DMS153 treated with DMSO at 0.1 percent for 48 hours (cell line): ENCODE results near the gene TBC1D1.
"Not testable (repeated sequence)": the region's sequence is repeated elsewhere in the genome, so short reads cannot be mapped to it uniquely, and the experiment has no call there.

Source experiments
- DNase-seq: peaks from one replicate; lab custom pipeline; 2025; ENCODE audit not compliant: unreplicated experiment; lab: John Stamatoyannopoulos, UW

TBC1D1 gene

GRCh38 chr4:38009949-38010348 is 119.1 kb downstream of the TBC1D1 start:
- no peak for DNase-seq

DNA sequence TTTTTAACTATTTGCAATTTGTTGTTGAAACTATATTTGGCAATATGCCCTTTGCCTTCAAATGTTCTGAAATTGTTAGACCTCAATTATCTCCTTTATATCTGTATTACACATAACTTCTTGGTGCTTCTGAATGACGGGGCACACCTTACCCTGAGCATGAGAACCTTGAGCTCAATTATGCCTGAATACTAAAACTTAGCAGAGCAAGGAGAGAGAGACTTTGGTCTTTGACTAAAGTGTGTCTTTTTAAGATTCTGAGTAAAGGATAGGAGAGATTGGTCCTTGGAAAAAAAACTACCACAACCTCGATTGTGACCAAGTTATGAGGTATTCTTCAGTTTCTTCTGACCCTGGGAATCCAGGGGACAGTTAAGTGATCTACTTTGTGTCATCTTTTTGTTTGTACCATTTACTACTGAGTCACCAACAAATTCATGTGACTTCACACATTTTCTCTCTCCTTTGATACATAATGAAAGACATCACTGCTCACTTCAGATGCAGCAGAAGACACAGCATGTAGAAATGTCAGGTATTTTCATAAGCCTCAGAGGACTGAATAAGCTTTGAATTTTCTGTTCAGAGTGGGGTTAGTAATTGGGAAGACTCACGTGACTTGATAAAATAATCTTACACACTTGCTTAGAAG is 120.8 kb downstream of the TBC1D1 start:
- DNase-seq = no peak

- no peak for DNase-seq
Observed at GRCh38 chr4:38013461-38014366, 122.8 kb downstream of the TBC1D1 start.

GRCh38 chr4:38014421-38014852 is 123.6 kb downstream of the TBC1D1 start:
- no peak for DNase-seq

DNA sequence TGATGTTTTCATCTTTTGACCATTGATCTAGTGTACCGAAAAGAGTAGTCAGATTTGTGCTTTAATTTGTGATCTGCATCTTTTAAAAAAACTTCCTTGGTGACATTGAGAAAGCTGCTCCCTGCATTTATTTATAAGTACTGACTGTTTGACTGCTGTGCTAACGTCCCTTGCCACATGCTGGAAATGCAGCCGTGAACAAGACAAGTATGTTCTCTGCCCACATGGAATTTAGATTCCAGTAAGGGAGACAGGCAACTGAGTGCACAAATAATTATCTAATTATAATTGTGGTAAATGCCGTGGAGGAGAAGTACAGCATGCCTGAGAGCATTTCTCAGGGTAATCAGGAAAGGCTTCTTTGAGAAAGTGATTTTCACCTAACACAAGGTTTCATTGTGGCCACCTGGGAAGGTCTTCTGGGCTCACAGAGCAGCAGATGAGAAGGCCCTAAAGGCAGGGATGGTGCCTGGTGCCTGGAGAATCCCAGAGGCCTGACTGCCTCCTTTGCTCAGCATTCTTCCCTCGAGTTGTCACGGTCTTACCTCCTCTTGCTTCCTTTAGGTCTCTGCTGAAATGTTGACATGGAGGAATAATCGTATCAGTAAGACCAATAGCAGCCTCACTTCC is 125.1 kb downstream of the TBC1D1 start:
- no peak for DNase-seq

DNA sequence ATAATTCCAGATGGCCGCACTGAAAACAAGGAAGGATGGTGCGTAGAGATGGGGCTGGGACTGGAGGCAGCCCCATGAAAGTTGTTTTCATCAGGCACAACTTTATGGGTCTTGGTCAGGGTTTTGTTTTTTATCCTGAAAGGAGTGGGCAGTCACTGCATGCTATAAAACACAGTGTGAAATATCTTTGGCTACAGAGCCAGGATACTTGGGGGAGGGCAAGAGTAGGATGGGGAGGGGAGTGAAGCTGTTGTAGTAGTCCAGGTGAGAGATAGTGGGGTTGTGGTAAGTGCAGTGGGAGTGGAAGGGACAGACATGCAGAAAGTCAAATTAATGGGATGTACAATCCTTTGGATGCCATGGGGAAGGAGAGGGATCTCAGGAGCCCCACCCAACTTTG is 125.8 kb downstream of the TBC1D1 start:
- no peak for DNase-seq

- no peak for DNase-seq
Observed at GRCh38 chr4:38017609-38018008, 126.7 kb downstream of the TBC1D1 start.

- no peak for DNase-seq
Observed at GRCh38 chr4:38020386-38020785, 129.5 kb downstream of the TBC1D1 start.

DNA sequence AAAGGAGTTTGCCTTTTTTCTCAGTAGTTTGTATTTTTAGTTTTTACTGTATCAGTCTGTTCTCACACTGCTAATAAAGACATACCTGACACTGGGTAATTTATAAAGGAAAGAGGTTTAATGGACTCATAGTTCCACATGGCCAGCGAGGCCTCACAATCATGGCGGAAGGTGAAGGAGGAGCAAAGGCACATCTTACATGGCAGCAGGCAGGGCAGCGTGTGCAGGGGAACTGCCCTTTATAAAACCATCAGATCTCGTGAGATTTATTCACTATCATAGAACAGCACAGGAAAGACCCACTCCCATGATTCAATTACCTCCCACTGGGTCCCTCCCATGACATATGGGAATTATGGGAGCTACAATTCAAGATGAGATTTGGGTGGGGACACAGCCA is 130.1 kb downstream of the TBC1D1 start:
- not testable (repeated sequence) for DNase-seq

DNA sequence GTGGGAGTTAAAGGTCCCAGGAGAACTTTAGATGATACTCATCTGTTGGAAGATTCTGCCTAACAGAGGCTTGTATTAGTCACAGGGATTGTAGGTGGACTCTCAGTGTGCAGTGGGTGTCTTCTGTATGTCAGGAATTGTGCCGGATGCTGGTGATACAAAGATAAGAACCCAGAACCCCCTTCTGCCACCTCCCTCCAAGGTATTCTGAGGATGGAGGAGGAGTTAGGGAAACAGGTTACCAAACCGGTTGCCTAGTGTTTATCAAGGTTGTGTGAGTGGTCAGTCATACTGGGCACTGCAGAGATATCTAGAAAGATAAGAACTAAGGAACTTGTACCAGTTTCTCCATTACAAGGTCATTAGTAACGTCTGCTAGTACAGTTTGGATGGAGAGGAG is 130.9 kb downstream of the TBC1D1 start:
- DNase-seq = no peak

DNA sequence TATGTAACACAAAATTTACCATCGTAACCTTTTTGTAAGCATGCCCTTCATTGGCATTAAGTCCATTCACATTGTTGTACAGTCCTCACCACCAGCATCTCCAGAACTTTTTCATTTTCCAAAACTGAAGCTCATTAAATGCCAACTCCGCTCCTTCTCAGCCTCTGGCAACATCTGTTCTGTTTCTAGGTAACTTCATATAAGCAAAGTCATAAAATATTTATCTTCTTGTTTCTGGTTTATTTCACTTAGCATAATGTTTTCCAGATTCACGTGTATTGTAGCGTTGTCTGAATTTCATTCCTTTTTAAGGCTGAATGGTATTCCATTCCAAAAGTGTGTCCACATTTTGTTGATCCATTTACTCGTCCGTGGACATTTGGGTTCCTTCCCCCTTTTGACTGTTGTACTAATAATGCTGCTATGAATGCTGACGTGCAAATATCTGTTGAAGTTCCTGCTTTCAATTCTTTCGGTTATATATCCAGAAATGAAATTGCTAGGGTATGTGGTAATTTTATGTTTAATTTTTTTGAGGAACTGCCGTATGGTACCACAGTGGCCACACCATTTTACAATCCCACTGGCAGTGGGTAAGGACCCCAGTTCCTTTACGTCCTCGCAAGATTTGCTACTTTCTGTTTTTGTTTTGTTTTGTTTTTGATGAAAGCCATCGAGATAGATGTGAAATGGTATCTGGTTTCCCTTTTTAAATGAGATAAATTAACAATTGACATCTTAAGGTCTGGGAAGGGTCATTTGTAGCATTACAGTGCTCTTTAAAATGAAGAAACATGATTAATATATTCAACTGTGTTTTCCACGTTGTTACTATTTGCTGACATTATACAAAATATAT is 132.7 kb downstream of the TBC1D1 start:
- DNase-seq = no peak

DNA sequence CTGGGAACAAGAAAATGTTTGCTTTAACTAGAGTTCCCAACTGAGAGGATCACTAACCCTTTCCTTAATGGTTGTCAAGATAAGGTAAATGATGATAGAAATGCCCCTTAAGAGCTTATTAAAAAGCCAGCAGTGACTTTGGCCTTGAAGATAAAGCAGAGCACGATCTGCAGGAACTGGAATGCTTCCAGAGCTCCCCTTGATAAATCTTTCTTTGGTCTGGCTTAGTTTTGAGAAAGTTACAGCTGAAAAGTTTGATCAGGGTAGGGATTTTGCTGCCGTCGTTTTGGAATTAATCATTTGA is 133.3 kb downstream of the TBC1D1 start:
- DNase-seq = no peak

DNA sequence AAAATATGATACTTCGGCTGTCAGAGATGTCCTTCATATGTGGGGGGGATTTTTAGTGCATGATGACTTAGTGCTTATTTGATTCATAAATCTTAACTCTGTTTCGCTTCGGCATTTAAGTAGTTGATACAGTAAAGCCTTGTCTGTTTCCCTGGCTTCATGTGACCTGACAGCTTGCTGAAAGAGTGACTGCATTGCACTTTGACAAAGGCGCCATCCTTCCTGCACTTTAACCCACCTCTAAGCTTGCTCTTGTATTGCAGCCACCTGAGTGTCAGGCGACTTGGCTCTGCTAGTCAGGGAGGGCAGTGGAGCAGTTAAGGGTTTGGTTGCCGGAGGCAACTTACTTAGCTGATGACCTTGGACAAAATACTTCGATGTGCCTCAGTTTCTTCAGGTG is 134.8 kb downstream of the TBC1D1 start:
- no peak for DNase-seq

- DNase-seq = no peak
Observed at GRCh38 chr4:38026158-38026740, 135.4 kb downstream of the TBC1D1 start.

- DNase-seq = no peak
Observed at GRCh38 chr4:38030023-38030422, 139.1 kb downstream of the TBC1D1 start.

DNA sequence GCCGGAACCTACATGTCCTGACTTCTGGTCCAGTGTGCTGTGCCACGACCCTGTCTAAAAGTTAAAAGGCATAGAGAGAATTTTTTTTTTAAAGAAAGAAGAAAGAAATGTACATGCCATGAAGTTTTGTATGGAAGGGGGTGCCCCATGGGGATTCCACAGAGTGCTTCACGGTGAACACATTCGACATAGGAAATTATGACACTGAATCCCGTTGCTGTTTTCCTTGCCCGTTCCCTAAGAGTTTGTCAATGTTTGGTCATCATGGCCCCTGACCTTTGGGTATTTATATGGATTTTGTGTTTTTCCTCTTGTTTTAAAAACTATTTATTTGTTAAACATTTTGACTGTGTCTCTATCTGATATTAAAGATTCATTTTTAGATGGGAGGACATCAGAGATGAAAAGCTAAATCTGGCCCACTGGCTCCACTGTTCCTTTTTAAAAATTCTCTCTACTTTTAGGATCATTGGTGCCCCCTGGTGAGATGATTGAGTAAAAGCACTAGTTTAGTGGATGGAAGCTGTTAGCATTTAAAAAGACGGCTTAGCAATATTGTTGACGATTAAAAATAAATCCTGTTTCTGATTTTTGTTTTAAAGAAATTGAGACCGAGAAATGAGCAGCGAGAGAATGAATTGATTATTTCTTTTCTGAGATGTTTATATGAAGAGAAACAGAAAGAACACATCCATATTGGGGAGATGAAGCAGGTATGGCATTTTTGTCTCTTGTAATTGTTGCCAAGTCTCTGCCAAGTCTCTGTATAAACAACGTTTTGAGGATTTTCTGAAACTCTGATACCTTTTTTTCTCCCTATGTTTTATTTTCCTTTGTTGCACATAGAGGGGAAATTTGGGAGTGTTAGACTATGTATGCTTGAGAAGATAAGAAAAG is 144.3 kb downstream of the TBC1D1 start:
- no peak for DNase-seq

DNA sequence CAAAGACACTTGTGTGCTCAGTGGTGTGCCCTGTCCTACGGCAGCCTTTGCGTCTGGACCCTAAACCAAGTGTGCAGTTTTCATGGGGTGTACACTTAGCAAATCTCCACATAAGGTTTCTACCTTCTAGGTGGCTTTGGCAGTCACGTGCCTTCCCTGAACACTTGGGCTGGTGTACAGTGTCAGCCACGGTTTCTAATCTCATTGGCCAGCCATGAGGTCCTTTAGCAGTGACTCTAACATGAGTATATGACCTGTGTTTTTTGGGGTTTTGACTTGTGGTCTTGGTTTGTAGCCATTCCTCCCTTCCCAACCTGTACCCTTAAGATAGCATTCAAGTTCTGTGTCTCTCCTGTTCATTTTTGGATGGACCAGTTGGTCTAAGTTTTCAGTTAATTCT is 145.7 kb downstream of the TBC1D1 start:
- no peak for DNase-seq

DNA sequence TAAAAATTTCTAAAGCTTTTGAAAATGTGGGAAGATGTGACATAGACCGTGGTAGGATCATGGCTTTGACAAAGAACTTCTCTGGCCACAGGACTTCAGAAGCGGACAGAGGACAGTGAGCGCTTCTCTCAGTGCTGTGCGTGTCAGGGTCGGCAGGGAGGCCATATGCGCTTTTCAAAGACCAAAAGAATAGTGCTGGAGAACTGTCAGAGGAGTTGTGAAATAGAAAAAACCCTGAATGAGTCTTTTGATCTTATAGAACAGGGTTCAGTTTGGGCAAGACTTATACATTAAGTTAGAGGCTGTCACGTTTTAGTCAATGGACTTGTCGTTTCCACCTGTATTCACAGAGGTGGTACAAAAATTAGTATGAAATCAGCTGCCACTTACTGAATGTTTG is 146.7 kb downstream of the TBC1D1 start:
- DNase-seq = no peak

DNA sequence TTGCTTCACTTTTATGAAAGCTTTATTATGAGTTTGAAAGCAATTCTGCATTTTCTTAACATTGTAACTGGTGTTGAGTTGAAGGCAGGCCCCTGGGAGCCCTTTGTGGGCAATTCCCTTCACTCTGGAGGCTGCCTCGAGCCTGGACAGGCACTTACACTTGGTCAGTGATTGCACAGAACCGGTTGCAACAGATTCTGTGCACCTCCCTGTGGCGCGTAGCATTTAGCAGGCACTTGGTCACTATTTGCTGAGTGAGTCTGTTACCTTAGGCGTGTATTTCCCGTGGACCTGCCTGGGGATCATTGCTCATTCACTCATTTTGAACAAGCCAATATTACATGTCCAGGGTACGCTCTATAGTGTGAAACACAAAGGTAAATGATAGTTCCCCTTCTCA is 149.7 kb downstream of the TBC1D1 start:
- no peak for DNase-seq

DNA sequence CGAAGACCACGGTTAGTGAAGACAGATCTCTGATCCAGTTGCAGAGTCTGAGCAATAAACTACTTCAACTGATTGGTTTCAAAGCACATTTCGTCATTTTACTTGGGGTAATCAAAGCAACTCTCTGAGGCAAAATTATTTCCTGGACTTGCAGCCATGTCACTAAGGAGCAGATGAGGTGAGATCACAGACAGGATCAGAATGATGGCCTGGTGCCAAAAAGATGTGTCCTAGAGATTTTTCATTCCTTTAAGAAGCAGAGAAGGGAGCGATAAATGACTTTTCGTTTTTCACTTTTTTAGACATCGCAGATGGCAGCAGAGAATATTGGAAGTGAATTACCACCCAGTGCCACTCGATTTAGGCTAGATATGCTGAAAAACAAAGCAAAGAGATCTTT is 153.2 kb downstream of the TBC1D1 start:
- DNase-seq = no peak
